ENCODE results near the gene AP3B1.

DNA sequence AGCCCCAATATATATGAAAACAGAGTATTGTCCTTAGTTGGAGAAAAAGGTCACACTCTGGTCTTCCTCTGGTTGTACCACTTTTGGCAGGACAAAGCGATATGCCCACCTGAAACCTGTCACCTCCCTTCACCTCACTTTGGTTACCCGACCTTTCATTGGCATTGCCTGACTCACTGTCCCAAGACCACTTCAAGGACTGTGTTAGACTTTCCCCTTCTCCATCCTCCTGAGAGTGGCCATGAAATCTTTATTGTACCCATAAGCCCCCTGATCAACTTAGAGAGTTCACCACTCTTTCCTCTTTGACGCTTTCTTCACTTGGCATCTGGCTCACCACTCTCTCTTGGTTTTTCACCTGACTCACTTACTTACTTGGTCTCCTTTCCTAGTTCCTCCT lies 32.4 kb upstream of the AP3B1 start:
- TF ChIP-seq, protein P1, sequence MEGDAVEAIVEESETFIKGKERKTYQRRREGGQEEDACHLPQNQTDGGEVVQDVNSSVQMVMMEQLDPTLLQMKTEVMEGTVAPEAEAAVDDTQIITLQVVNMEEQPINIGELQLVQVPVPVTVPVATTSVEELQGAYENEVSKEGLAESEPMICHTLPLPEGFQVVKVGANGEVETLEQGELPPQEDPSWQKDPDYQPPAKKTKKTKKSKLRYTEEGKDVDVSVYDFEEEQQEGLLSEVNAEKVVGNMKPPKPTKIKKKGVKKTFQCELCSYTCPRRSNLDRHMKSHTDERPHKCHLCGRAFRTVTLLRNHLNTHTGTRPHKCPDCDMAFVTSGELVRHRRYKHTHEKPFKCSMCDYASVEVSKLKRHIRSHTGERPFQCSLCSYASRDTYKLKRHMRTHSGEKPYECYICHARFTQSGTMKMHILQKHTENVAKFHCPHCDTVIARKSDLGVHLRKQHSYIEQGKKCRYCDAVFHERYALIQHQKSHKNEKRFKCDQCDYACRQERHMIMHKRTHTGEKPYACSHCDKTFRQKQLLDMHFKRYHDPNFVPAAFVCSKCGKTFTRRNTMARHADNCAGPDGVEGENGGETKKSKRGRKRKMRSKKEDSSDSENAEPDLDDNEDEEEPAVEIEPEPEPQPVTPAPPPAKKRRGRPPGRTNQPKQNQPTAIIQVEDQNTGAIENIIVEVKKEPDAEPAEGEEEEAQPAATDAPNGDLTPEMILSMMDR (IDR thresholded peaks at IDR 0.05) = no peak
- no peak for TF ChIP-seq EP300 (IDR thresholded peaks at IDR 0.05)
